IMR-90 (cell line): ENCODE measurements around the gene UBL7. TPM values are rescaled to one million over a fixed set of nuclear protein-coding genes. Genes with fewer than 3 reads are reported as not detected.

Source experiments
- ATAC-seq: fragments of 200-7000 bp; cut with Tn5 transposase; 2 replicates; pipeline ENCODE4 v1.9.1; 2020; ENCODE audit warnings: low read depth, mild to moderate bottlenecking, moderate library complexity
- BruUV-seq: library from RNA; stranded (reverse); fragments of 400-500 nt; replicated peaks from 2 replicates; lab custom pipeline; 2021; lab: Mats Ljungman, UMichigan
- CTCF ChIA-PET: fragments of 300-600 bp; formaldehyde crosslinking; extraction: SDS; loops from one replicate; lab custom pipeline; 2021; ENCODE audit warnings: antibody characterized with exemption; lab: Yijun Ruan, JAX
- POLR2A ChIA-PET: fragments of 300-600 bp; sonication (Branson Sonifier 250); formaldehyde crosslinking; loops from one replicate; lab custom pipeline; 2022; ENCODE audit warnings: antibody characterized with exemption; ENCODE audit not compliant: unreplicated experiment; lab: Charles Lee
- DNase-seq: peaks from one replicate; pipeline ENCODE4 v3.0.0; 2013
- H2AFZ ChIP-seq: replicated peaks from 2 replicates; pipeline ENCODE3; 2013; ENCODE audit warnings: low read length, mild to moderate bottlenecking; ENCODE audit not compliant: poor library complexity
- H2AK5ac ChIP-seq: 2 replicates; pipeline ENCODE4 v1.6.1; 2013; ENCODE audit warnings: low read depth, low read length, inconsistent platforms
- H2AK9ac ChIP-seq: replicated peaks from 2 replicates; pipeline ENCODE3; 2013; ENCODE audit warnings: mild to moderate bottlenecking, low read depth, low read length, moderate library complexity; ENCODE audit not compliant: poor library complexity
- H2BK120ac ChIP-seq: 2 replicates; pipeline ENCODE4 v1.6.1; 2013; ENCODE audit warnings: low read depth, low read length, inconsistent platforms
- H2BK15ac ChIP-seq: 3 replicates; pipeline ENCODE4 v1.6.1; 2013; ENCODE audit warnings: low read depth, low read length, inconsistent platforms
- H2BK20ac ChIP-seq: 2 replicates; pipeline ENCODE4 v1.6.1; 2013; ENCODE audit warnings: low read depth, mild to moderate bottlenecking, inconsistent platforms, low read length, moderate library complexity
- H2BK5ac ChIP-seq: 2 replicates; pipeline ENCODE4 v1.6.1; 2013; ENCODE audit warnings: mild to moderate bottlenecking, low read depth, low read length, inconsistent platforms; ENCODE audit not compliant: poor library complexity, severe bottlenecking
- H3K14ac ChIP-seq: replicated peaks from 2 replicates; pipeline ENCODE4 v1.6.1; 2013; ENCODE audit warnings: low read depth, low read length, inconsistent platforms
- H3K18ac ChIP-seq: 2 replicates; pipeline ENCODE4 v1.6.1; 2013; ENCODE audit warnings: low read depth, low read length, control low read depth
- H3K23ac ChIP-seq: 2 replicates; pipeline ENCODE4 v1.6.1; 2013; ENCODE audit warnings: low read depth, low read length, inconsistent platforms
- H3K27ac ChIP-seq: 2 replicates; pipeline ENCODE4 v1.5.1; 2013; ENCODE audit warnings: mild to moderate bottlenecking, control low read depth, low read length; ENCODE audit not compliant: insufficient read depth
- H3K27me3 ChIP-seq: 2 replicates; pipeline ENCODE4 v1.6.1; 2013; ENCODE audit warnings: low read length; ENCODE audit not compliant: control insufficient read depth, insufficient read depth
- H3K36me3 ChIP-seq: 2 replicates; pipeline ENCODE4 v1.6.1; 2013; ENCODE audit warnings: low read length, mixed read lengths; ENCODE audit not compliant: control insufficient read depth, insufficient read depth
- H3K4ac ChIP-seq: 2 replicates; pipeline ENCODE4 v1.6.1; 2013; ENCODE audit warnings: low read depth, low read length, inconsistent platforms
- H3K4me1 ChIP-seq: 2 replicates; pipeline ENCODE4 v1.6.1; 2013; ENCODE audit warnings: low read length, mixed read lengths; ENCODE audit not compliant: control insufficient read depth, insufficient read depth
- H3K4me2 ChIP-seq: 2 replicates; pipeline ENCODE4 v1.6.1; 2013; ENCODE audit warnings: low read depth, mild to moderate bottlenecking, control low read depth, low read length, moderate library complexity
- H3K4me3 ChIP-seq: 2 replicates; pipeline ENCODE4 v1.5.1; 2013; ENCODE audit warnings: low read depth, mild to moderate bottlenecking, control low read depth, low read length, moderate library complexity; ENCODE audit not compliant: insufficient read depth
- H3K56ac ChIP-seq: 2 replicates; pipeline ENCODE4 v1.6.1; 2013; ENCODE audit warnings: low read length, inconsistent platforms; ENCODE audit not compliant: insufficient read depth; ENCODE audit errors: extremely low read depth
- H3K79me1 ChIP-seq, 2 experiments: 2 replicates each; pipeline ENCODE4 v1.6.1; 2013; ENCODE audit warnings: low read length in 2 of 2, inconsistent platforms in 1 of 2, low read depth in 1 of 2
- H3K9ac ChIP-seq: 2 replicates; pipeline ENCODE4 v1.6.1; 2013; ENCODE audit warnings: low read depth, low read length, control low read depth
- H3K9me1 ChIP-seq: 2 replicates; pipeline ENCODE4 v1.6.1; 2013; ENCODE audit warnings: low read length, inconsistent platforms; ENCODE audit not compliant: insufficient read depth
- H3K9me3 ChIP-seq: 2 replicates; pipeline ENCODE4 v1.6.1; 2013; ENCODE audit warnings: low read length; ENCODE audit not compliant: control insufficient read depth, insufficient read depth
- H4K20me1 ChIP-seq: 2 replicates; pipeline ENCODE4 v1.6.1; 2013; ENCODE audit warnings: low read length, inconsistent platforms; ENCODE audit not compliant: insufficient read depth
- H4K5ac ChIP-seq: 2 replicates; pipeline ENCODE4 v1.6.1; 2013; ENCODE audit warnings: mild to moderate bottlenecking, low read depth, low read length, control low read depth
- H4K8ac ChIP-seq, 2 experiments: 2 replicates each; pipeline ENCODE4 v1.6.1; 2013; ENCODE audit warnings: low read depth in 2 of 2, low read length in 2 of 2, control low read depth in 1 of 2, inconsistent platforms in 1 of 2
- H4K91ac ChIP-seq: 2 replicates; pipeline ENCODE4 v1.6.1; 2013; ENCODE audit warnings: low read depth, low read length, inconsistent platforms; ENCODE audit not compliant: insufficient read depth
- BHLHE40 ChIP-seq: fragments of 150-350 bp; IDR thresholded peaks from 2 replicates; pipeline ENCODE4 v1.6.1; 2016; ENCODE audit warnings: mild to moderate bottlenecking, low read depth, low read length
- NFE2L2 ChIP-seq: fragments of 150-350 bp; IDR thresholded peaks from 2 replicates; pipeline ENCODE4 v1.6.1; 2016; ENCODE audit warnings: low read depth, mild to moderate bottlenecking, low read length
- POLR2A ChIP-seq: IDR thresholded peaks from 2 replicates; pipeline ENCODE4 v1.6.1; 2012; ENCODE audit warnings: mild to moderate bottlenecking, low read depth, low read length
- USF2 ChIP-seq: fragments of 150-350 bp; IDR thresholded peaks from 2 replicates; pipeline ENCODE4 v1.6.1; 2017; ENCODE audit warnings: mild to moderate bottlenecking, antibody characterized with exemption, low read length, low read depth
- WGBS, 2 experiments: methylation state at CpG; one replicate each; pipeline versions ENCODE4 v1.1.5 to v1.1.7; 2013; ENCODE audit warnings: missing lambda C conversion rate in 2 of 2; ENCODE audit not compliant: insufficient read length in 1 of 2; ENCODE audit errors: extremely low coverage in 2 of 2; 5-methylcytosine and 5-hydroxymethylcytosine counted together
- dilution Hi-C: fragments of 300-500 bp; cut with HindIII; formaldehyde crosslinking; loops from one replicate; pipeline ENCODE4 v1.14.3; 2018; ENCODE audit warnings: low sequenced_read_pairs; ENCODE audit not compliant: unreplicated experiment
- in situ Hi-C: fragments of 300-500 bp; cut with MboI; formaldehyde crosslinking; loops from 3 replicates; pipeline ENCODE4 v1.14.3; 2019; ENCODE audit warnings: low sequenced_read_pairs, inconsistent platforms, mixed read lengths
- intact Hi-C: fragments of 100-400 bp; cut with micrococcal nuclease; formaldehyde crosslinking; loops from 2 replicates; pipeline ENCODE4 v1.10.0; 2022
- polyA plus RNA-seq, 3 experiments: library from polyadenylated mRNA; depleted of rRNA; stranded (reverse); fragments of >200 nt; gene quantifications; 2 replicates each; pipeline ENCODE4 v1.2.3, GENCODE V29; 2012; ENCODE audit warnings: low replicate concordance in 1 of 3
- total RNA-seq: library from RNA; depleted of rRNA; stranded (reverse); fragments of >200 nt; gene quantifications from 2 replicates; pipeline ENCODE4 v1.2.3, GENCODE V29; 2012
- TF ChIP-seq, protein P1 (sequence below): fragments of 150-350 bp; IDR thresholded peaks from 2 replicates; pipeline ENCODE4 v1.6.1; 2016; ENCODE audit warnings: low read depth, mild to moderate bottlenecking, low read length, moderate library complexity, borderline replicate concordance

Gene UBL7
- total and polyA plus RNA-seq, 2 of the 4 experiments (the other 2 are of a cell fraction) = 68.1 to 78.4 TPM

- 79% methylated on average over 3 of the region's 3 CpGs; no CpG with 5 or more reads in 1 of the 2 experiments for WGBS, 2 experiments
- in situ Hi-C loops = no loop called here
- H2AK9ac ChIP-seq = no peak overlapping the region
- no peak for TF ChIP-seq POLR2A
- no peak for TF ChIP-seq USF2
- TF ChIP-seq NFE2L2 = no peak
- TF ChIP-seq, protein P1, sequence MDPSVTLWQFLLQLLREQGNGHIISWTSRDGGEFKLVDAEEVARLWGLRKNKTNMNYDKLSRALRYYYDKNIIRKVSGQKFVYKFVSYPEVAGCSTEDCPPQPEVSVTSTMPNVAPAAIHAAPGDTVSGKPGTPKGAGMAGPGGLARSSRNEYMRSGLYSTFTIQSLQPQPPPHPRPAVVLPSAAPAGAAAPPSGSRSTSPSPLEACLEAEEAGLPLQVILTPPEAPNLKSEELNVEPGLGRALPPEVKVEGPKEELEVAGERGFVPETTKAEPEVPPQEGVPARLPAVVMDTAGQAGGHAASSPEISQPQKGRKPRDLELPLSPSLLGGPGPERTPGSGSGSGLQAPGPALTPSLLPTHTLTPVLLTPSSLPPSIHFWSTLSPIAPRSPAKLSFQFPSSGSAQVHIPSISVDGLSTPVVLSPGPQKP = no peak
- no peak for TF ChIP-seq BHLHE40
- no peak for ATAC-seq
- H3K36me3 ChIP-seq = peaks cover 15% of the 10 kb centered on the region
- no peak overlapping the region for H3K4me3 ChIP-seq
- H2BK120ac ChIP-seq = no peak overlapping the region
- H2BK15ac ChIP-seq = no peak overlapping the region
- no TSS peak for BruUV-seq
- H2BK5ac ChIP-seq = no peak overlapping the region
- no peak overlapping the region for H2AFZ ChIP-seq
- CTCF ChIA-PET = interaction anchor here (0.7 to 3.0 kb wide), 2 partner anchors 60 to 68 kb away, joined by 3 to 13 read pairs; no protein-coding TSS in a partner anchor
- H3K9me1 ChIP-seq = peaks cover 11% of the 10 kb centered on the region; the same call in 1 of the 2 replicates
- H3K4ac ChIP-seq = no peak overlapping the region
- intact Hi-C loops = no loop called here
- POLR2A ChIA-PET = no interaction called here
- H3K9me3 ChIP-seq = no peaks in the 10 kb centered on the region
- no peak overlapping the region for H4K91ac ChIP-seq
- no peak overlapping the region for H3K56ac ChIP-seq
- H3K18ac ChIP-seq = no peak overlapping the region
- no peak overlapping the region for H3K27ac ChIP-seq
- H3K4me2 ChIP-seq = no peak overlapping the region
- H3K9ac ChIP-seq = no peak overlapping the region
- no peaks in the 10 kb centered on the region for H3K27me3 ChIP-seq
- H3K23ac ChIP-seq = no peak overlapping the region
- no peak overlapping the region for H4K5ac ChIP-seq
- dilution Hi-C loops = no loop called here
- DNase-seq = no peak
- H3K79me1 ChIP-seq = no peaks in the 10 kb centered on the region
- H2BK20ac ChIP-seq = no peak overlapping the region
- H3K14ac ChIP-seq = no peak overlapping the region
- no peaks in the 10 kb centered on the region for H4K20me1 ChIP-seq
- no peak overlapping the region; a peak in 1 of 4 replicates for H4K8ac ChIP-seq
- no peak overlapping the region for H2AK5ac ChIP-seq
- H3K4me1 ChIP-seq = peaks cover 8% of the 10 kb centered on the region
These were observed 18.9 kb downstream of the UBL7 start for GRCh38 chr15:74442063-74442462.
